Measurements from ENCODE around the gene C1QTNF4.

- TF ChIP-seq, protein P1, sequence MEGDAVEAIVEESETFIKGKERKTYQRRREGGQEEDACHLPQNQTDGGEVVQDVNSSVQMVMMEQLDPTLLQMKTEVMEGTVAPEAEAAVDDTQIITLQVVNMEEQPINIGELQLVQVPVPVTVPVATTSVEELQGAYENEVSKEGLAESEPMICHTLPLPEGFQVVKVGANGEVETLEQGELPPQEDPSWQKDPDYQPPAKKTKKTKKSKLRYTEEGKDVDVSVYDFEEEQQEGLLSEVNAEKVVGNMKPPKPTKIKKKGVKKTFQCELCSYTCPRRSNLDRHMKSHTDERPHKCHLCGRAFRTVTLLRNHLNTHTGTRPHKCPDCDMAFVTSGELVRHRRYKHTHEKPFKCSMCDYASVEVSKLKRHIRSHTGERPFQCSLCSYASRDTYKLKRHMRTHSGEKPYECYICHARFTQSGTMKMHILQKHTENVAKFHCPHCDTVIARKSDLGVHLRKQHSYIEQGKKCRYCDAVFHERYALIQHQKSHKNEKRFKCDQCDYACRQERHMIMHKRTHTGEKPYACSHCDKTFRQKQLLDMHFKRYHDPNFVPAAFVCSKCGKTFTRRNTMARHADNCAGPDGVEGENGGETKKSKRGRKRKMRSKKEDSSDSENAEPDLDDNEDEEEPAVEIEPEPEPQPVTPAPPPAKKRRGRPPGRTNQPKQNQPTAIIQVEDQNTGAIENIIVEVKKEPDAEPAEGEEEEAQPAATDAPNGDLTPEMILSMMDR (conservative IDR thresholded peaks at IDR 0.05; ENCODE audit: low read depth, low read length): no peak
- no peak for TF ChIP-seq POLR2A (IDR thresholded peaks at IDR 0.05; ENCODE audit: low read depth, low read length)
- no peak for TF ChIP-seq RCOR1 (IDR thresholded peaks at IDR 0.05; ENCODE audit: insufficient replicate concordance, low read length)
- no peak for TF ChIP-seq ELK1 (IDR thresholded peaks at IDR 0.05; ENCODE audit: borderline replicate concordance, low read depth, low read length)
- no peak for TF ChIP-seq MAZ (IDR thresholded peaks at IDR 0.05; ENCODE audit: borderline replicate concordance, low read depth, low read length)
- no peak for TF ChIP-seq RAD21 (IDR thresholded peaks at IDR 0.05; ENCODE audit: low read length)
- no peak for TF ChIP-seq MAFK (IDR thresholded peaks at IDR 0.05; ENCODE audit: low read depth, low read length)
- no peak for TF ChIP-seq FOS (IDR thresholded peaks at IDR 0.05; ENCODE audit: low read depth, low read length)
- TF ChIP-seq NFE2L2 (IDR thresholded peaks at IDR 0.05; ENCODE audit: low read depth, low read length): no peak
- TF ChIP-seq RFX5 (IDR thresholded peaks at IDR 0.05; ENCODE audit: low read depth, low read length): no peak
- TF ChIP-seq BHLHE40 (IDR thresholded peaks at IDR 0.05; ENCODE audit: low read depth, low read length): no peak
Observed at GRCh38 chr11:47603295-47603694, 9.1 kb upstream of the C1QTNF4 start.
